ENCODE data around the gene PDE1A.

The PDE1A gene

DNA sequence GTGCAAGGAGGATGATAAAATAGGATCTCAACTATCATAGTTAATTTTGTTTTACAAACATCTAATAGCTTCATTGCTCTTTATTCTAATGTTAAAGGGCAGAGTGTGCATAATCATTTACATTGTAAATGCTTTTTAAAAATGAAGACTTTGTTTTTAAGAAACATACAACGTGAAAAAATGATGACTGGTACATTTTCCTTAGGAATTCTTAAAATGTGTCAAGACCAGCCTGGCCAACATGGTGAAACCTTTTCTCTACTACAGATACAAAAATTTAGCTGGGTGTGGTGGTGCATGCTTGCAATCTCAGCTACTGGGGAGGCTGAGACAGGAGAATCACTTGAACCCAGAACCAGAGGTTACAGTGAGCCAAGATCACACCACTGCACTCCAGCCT lies 179.0 kb downstream of the PDE1A start:
- H3K4me3 ChIP-seq (ENCODE audit: low read depth, low read length): no peak overlapping the region
- in situ Hi-C loops (cut with HindIII; ENCODE audit: low pct_ligation_motif_present, low sequenced_read_pairs): no loop called here
- no peak overlapping the region for H3K27ac ChIP-seq
- TF ChIP-seq, protein P1, sequence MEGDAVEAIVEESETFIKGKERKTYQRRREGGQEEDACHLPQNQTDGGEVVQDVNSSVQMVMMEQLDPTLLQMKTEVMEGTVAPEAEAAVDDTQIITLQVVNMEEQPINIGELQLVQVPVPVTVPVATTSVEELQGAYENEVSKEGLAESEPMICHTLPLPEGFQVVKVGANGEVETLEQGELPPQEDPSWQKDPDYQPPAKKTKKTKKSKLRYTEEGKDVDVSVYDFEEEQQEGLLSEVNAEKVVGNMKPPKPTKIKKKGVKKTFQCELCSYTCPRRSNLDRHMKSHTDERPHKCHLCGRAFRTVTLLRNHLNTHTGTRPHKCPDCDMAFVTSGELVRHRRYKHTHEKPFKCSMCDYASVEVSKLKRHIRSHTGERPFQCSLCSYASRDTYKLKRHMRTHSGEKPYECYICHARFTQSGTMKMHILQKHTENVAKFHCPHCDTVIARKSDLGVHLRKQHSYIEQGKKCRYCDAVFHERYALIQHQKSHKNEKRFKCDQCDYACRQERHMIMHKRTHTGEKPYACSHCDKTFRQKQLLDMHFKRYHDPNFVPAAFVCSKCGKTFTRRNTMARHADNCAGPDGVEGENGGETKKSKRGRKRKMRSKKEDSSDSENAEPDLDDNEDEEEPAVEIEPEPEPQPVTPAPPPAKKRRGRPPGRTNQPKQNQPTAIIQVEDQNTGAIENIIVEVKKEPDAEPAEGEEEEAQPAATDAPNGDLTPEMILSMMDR (IDR thresholded peaks at IDR 0.05; ENCODE audit: low read depth, low read length, missing control alignments): no peak
- H3K36me3 ChIP-seq (replicated peaks): no peaks in the 10 kb centered on the region
- no peaks in the 10 kb centered on the region for H3K27me3 ChIP-seq (replicated peaks)
- DNase-seq: no peak

DNA sequence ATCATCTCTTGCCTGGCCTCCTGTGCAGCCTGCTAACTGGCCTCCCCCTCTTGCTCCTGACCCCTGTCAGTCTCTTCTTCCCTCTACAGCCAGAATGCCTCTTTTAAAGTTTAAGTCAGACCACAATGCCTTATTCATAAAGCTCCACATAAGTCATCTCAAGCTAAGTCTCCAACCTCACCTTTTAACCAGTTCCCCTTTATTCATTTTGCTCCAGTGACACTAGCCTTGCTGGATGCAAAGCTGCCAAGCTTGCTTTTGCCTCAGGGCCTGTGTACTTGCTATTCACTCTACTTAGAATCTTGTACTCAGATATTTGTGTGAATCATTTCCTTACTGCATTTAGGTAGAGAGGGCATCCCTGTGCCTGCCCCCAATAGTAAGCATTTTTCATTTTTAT lies 180.9 kb downstream of the PDE1A start:
- TF ChIP-seq, protein P1 (IDR thresholded peaks at IDR 0.05; ENCODE audit: low read depth, low read length, missing control alignments): no peak
- in situ Hi-C loops (cut with HindIII; ENCODE audit: low pct_ligation_motif_present, low sequenced_read_pairs): no loop called here
- no peaks in the 10 kb centered on the region for H3K36me3 ChIP-seq (replicated peaks)
- H3K4me3 ChIP-seq (ENCODE audit: low read depth, low read length): no peak overlapping the region
- H3K27ac ChIP-seq: no peak overlapping the region
- no peak for DNase-seq
- no peaks in the 10 kb centered on the region for H3K27me3 ChIP-seq (replicated peaks)

GRCh38 chr2:182242609-182243008 lies 184.2 kb downstream of the PDE1A start:
- no peak for DNase-seq
- H3K4me3 ChIP-seq (ENCODE audit: low read depth, low read length): no peak overlapping the region
- H3K27me3 ChIP-seq (replicated peaks): no peaks in the 10 kb centered on the region
- in situ Hi-C loops (cut with HindIII; ENCODE audit: low pct_ligation_motif_present, low sequenced_read_pairs): no loop called here
- H3K36me3 ChIP-seq (replicated peaks): no peaks in the 10 kb centered on the region
- TF ChIP-seq, protein P1 (IDR thresholded peaks at IDR 0.05; ENCODE audit: low read depth, low read length, missing control alignments): no peak
- no peak overlapping the region for H3K27ac ChIP-seq

- DNase-seq: no peak
- Histone ChIP-seq H3K27me3 (replicated peaks) (no peaks in the 10 kb centered on the region), H3K27ac (no peak overlapping the region), H3K4me3 (ENCODE audit: low read depth, low read length) (no peak overlapping the region), H3K36me3 (replicated peaks) (no peaks in the 10 kb centered on the region)
- in situ Hi-C loops (cut with HindIII; ENCODE audit: low pct_ligation_motif_present, low sequenced_read_pairs): no loop called here
- TF ChIP-seq, protein P1 (IDR thresholded peaks at IDR 0.05; ENCODE audit: low read depth, low read length, missing control alignments): no peak
Measured at GRCh38 chr2:182241936-182242335, 184.9 kb downstream of the PDE1A start.

DNA sequence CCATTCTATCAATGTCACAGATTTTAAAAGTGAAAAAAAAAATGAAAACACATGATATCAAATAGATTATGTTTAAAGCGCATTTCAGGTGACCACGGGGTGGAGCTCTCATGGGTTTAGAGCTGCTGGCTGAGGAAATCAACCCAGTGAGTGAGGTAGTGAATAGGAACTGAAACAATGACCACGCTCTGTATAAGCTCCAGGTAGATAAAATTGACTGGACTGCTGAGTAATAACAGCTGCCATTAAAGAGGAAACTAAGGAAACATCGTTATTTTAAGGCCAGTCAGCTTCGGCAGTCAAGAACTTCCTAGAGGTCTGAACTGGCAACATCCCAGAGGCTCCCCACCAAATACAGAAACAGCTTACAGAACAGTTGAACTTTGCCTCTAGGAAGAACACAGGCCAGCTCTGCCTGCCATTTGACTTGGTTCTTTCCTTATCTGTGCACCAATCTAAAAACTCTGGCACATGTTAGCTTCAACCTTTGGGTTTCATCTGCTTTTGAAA lies 185.9 kb downstream of the PDE1A start:
- peak; percentile 34 for DNase-seq
- Histone ChIP-seq H3K27ac (no peak overlapping the region), H3K4me3 (ENCODE audit: low read depth, low read length) (no peak overlapping the region), H3K27me3 (replicated peaks) (no peaks in the 10 kb centered on the region), H3K36me3 (replicated peaks) (no peaks in the 10 kb centered on the region)
- in situ Hi-C loops (cut with HindIII; ENCODE audit: low pct_ligation_motif_present, low sequenced_read_pairs): no loop called here
- TF ChIP-seq, protein P1 (IDR thresholded peaks at IDR 0.05; ENCODE audit: low read depth, low read length, missing control alignments): peak; percentile 63

GRCh38 chr2:182230561-182230960 lies 196.3 kb downstream of the PDE1A start:
- Histone ChIP-seq H3K36me3 (replicated peaks) (no peaks in the 10 kb centered on the region), H3K4me3 (ENCODE audit: low read depth, low read length) (no peak overlapping the region), H3K27me3 (replicated peaks) (no peaks in the 10 kb centered on the region), H3K27ac (no peak overlapping the region)
- no peak for DNase-seq
- TF ChIP-seq, protein P1 (IDR thresholded peaks at IDR 0.05; ENCODE audit: low read depth, low read length, missing control alignments): no peak
- in situ Hi-C loops (cut with HindIII; ENCODE audit: low pct_ligation_motif_present, low sequenced_read_pairs): no loop called here

Measured in brain microvascular endothelial cell (primary cell).